ENCODE data around the gene OR9A2. TPM values are rescaled to one million over a fixed set of nuclear protein-coding genes. Genes with fewer than 3 reads are reported as not detected.

Gene OR9A2
- total RNA-seq, 4 donors from 2014 or later, result 0.44 to 0.78 TPM; not detected in 2

GRCh38 chr7:143042159-143042789 lies 15.3 kb upstream of the OR9A2 start:
- no peak overlapping the region for H3K4me3 ChIP-seq
- H3K27me3 ChIP-seq, result no peaks in the 10 kb centered on the region
- DNase-seq (ENCODE audit: low spot score in 2 of 2), result no peak
- no peaks in the 10 kb centered on the region for H3K36me3 ChIP-seq
- 48 to 76% methylated on average over 3 of the region's 3 CpGs for WGBS, 2 donors
- H3K9me3 ChIP-seq, result no peaks in the 10 kb centered on the region
- peak overlapping the region in 1 of 4 donors; percentile 19 for H3K27ac ChIP-seq
- peaks cover 0 to 14% (median 0%) of the 10 kb centered on the region in 4 donors for H3K4me1 ChIP-seq
- TF ChIP-seq POLR2A (IDR thresholded peaks at IDR 0.05) (no peak), CTCF (IDR thresholded peaks at IDR 0.05) (no peak), EP300 (IDR thresholded peaks at IDR 0.05) (no peak)

- Histone ChIP-seq H3K27ac (no peak overlapping the region), H3K4me3 (no peak overlapping the region), H3K36me3 (no peaks in the 10 kb centered on the region), H3K4me1 (peaks cover 0 to 11% (median 0%) of the 10 kb centered on the region in 4 donors), H3K27me3 (no peaks in the 10 kb centered on the region), H3K9me3 (no peaks in the 10 kb centered on the region)
- TF ChIP-seq POLR2A (IDR thresholded peaks at IDR 0.05), result no peak
- no peak for TF ChIP-seq CTCF (IDR thresholded peaks at IDR 0.05)
- no peak for TF ChIP-seq EP300 (IDR thresholded peaks at IDR 0.05)
- WGBS, 2 donors, result 85 to 95% methylated on average over 6 of the region's 6 CpGs
- DNase-seq (ENCODE audit: low spot score in 2 of 2), result no peak
Measured at GRCh38 chr7:143041346-143041745, 14.4 kb upstream of the OR9A2 start.

- WGBS, 2 donors, result 83 to 88% methylated on average over 3 of the region's 3 CpGs
- no peak for TF ChIP-seq CTCF (IDR thresholded peaks at IDR 0.05)
- no peak for TF ChIP-seq POLR2A (IDR thresholded peaks at IDR 0.05)
- TF ChIP-seq EP300 (IDR thresholded peaks at IDR 0.05), result no peak
- no peak for DNase-seq (ENCODE audit: low spot score in 2 of 2)
- Histone ChIP-seq H3K27me3 (no peaks in the 10 kb centered on the region), H3K4me3 (no peak overlapping the region), H3K27ac (no peak overlapping the region), H3K36me3 (no peaks in the 10 kb centered on the region), H3K4me1 (peaks cover 0 to 11% (median 0%) of the 10 kb centered on the region in 4 donors), H3K9me3 (peaks cover 0 to 7% (median 0%) of the 10 kb centered on the region in 4 donors)
Measured at GRCh38 chr7:143040209-143040715, 13.3 kb upstream of the OR9A2 start.

GRCh38 chr7:143038635-143039034 lies 11.7 kb upstream of the OR9A2 start:
- TF ChIP-seq POLR2A (IDR thresholded peaks at IDR 0.05), result no peak
- H3K9me3 ChIP-seq, result peaks cover 0 to 12% (median 2%) of the 10 kb centered on the region in 4 donors
- no peaks in the 10 kb centered on the region for H3K36me3 ChIP-seq
- no peak overlapping the region for H3K4me3 ChIP-seq
- 86 to 90% methylated on average over 5 of the region's 5 CpGs for WGBS, 2 donors
- no peak overlapping the region for H3K27ac ChIP-seq
- no peak for DNase-seq (ENCODE audit: low spot score in 2 of 2)
- H3K4me1 ChIP-seq, result peaks cover 0 to 11% (median 0%) of the 10 kb centered on the region in 4 donors
- no peaks in the 10 kb centered on the region for H3K27me3 ChIP-seq

GRCh38 chr7:143027683-143028082 lies 751 bp upstream of the OR9A2 start:
- no peak overlapping the region for H3K27ac ChIP-seq
- TF ChIP-seq CTCF (IDR thresholded peaks at IDR 0.05) (no peak), EP300 (IDR thresholded peaks at IDR 0.05) (no peak), POLR2A (IDR thresholded peaks at IDR 0.05) (no peak)
- no peak for DNase-seq (ENCODE audit: low spot score in 2 of 2)

More at GRCh38 chr7:143027683-143028082, 751 bp upstream of the OR9A2 start:
- no peaks in the 10 kb centered on the region for H3K27me3 ChIP-seq
- no peak overlapping the region for H3K4me3 ChIP-seq
- WGBS, 2 donors, result 84 to 88% methylated on average over 2 of the region's 2 CpGs
- no peaks in the 10 kb centered on the region for H3K36me3 ChIP-seq
- H3K9me3 ChIP-seq, result no peaks in the 10 kb centered on the region
- H3K4me1 ChIP-seq, result no peaks in the 10 kb centered on the region
